ENCODE data around the gene AGXT. TPM values are rescaled to one million over a fixed set of nuclear protein-coding genes. Genes with fewer than 3 reads are reported as not detected.

AGXT gene
- total RNA-seq, 1 experiment from 2014 or later = not detected

DNA sequence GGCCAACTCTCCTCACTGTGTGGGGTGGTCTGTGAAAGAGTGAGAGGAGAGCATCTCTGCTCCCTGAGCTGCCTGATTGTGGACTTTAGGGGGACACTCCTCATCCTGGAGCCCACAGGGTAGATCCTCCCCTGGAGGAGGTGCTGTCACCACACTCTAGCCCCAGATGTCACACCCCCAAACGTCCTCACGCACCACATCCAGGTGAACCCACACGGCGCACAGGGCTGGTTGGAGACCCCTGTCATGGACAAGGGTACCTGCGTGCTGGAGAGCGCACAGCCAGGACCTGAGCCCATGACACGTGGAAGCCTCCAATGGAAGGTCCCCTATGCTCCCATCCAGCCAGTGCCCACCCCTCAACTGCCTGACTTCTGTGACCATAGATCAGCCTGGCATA lies 10.5 kb downstream of the AGXT start:
- Histone ChIP-seq H3K36me3 (ENCODE audit: insufficient read depth, low read length, poor library complexity, severe bottlenecking) (no peaks in the 10 kb centered on the region), H3K4me3 (ENCODE audit: low read depth, low read length, poor library complexity, severe bottlenecking) (no peak overlapping the region), H3K9me3 (ENCODE audit: low read depth, low read length, poor library complexity, severe bottlenecking) (no peaks in the 10 kb centered on the region), H3K27ac (ENCODE audit: low read depth, low read length, poor library complexity, severe bottlenecking) (no peak overlapping the region), H3K4me1 (ENCODE audit: insufficient read depth, low read length, poor library complexity, severe bottlenecking) (no peaks in the 10 kb centered on the region), H3K27me3 (replicated peaks; ENCODE audit: insufficient read depth, low read depth, low read length, poor library complexity) (no peaks in the 10 kb centered on the region)
- no peak for TF ChIP-seq CTCF (conservative IDR thresholded peaks at IDR 0.05; ENCODE audit: low read depth, low read length)
- no peak for TF ChIP-seq EZH2 (IDR thresholded peaks at IDR 0.05; ENCODE audit: borderline replicate concordance, low read depth, low read length, poor library complexity, severe bottlenecking)
- no TSS peak for BruUV-seq (replicated peaks)
- intact Hi-C loops (cut with micrococcal nuclease; ENCODE audit: unreplicated experiment) = no loop called here
- POLR2A ChIA-PET (ENCODE audit: low non-redundant PET) = no interaction called here
- DNase-seq (ENCODE audit: low spot score) = no peak
- CTCF ChIA-PET = no interaction called here

- no peak for DNase-seq (ENCODE audit: low spot score)
- ChIA-PET CTCF (no interaction called here), POLR2A (ENCODE audit: low non-redundant PET) (no interaction called here)
- no peaks in the 10 kb centered on the region for H3K4me1 ChIP-seq (ENCODE audit: insufficient read depth, low read length, poor library complexity, severe bottlenecking)
- no peak overlapping the region for H3K4me3 ChIP-seq (ENCODE audit: low read depth, low read length, poor library complexity, severe bottlenecking)
- TF ChIP-seq EZH2 (IDR thresholded peaks at IDR 0.05; ENCODE audit: borderline replicate concordance, low read depth, low read length, poor library complexity, severe bottlenecking) (no peak), CTCF (conservative IDR thresholded peaks at IDR 0.05; ENCODE audit: low read depth, low read length) (no peak)
- no peaks in the 10 kb centered on the region for H3K27me3 ChIP-seq (replicated peaks; ENCODE audit: insufficient read depth, low read depth, low read length, poor library complexity)
- no peak overlapping the region for H3K27ac ChIP-seq (ENCODE audit: low read depth, low read length, poor library complexity, severe bottlenecking)
- no peaks in the 10 kb centered on the region for H3K36me3 ChIP-seq (ENCODE audit: insufficient read depth, low read length, poor library complexity, severe bottlenecking)
- no peaks in the 10 kb centered on the region for H3K9me3 ChIP-seq (ENCODE audit: low read depth, low read length, poor library complexity, severe bottlenecking)
- intact Hi-C loops (cut with micrococcal nuclease; ENCODE audit: unreplicated experiment) = no loop called here
- BruUV-seq (replicated peaks) = no TSS peak
Observed at GRCh38 chr2:240881913-240882312, 13.3 kb downstream of the AGXT start.

GRCh38 chr2:240884221-240884620 lies 15.6 kb downstream of the AGXT start:
- no peak for DNase-seq (ENCODE audit: low spot score)
- Histone ChIP-seq H3K36me3 (ENCODE audit: insufficient read depth, low read length, poor library complexity, severe bottlenecking) (no peaks in the 10 kb centered on the region), H3K4me3 (ENCODE audit: low read depth, low read length, poor library complexity, severe bottlenecking) (no peak overlapping the region), H3K9me3 (ENCODE audit: low read depth, low read length, poor library complexity, severe bottlenecking) (no peaks in the 10 kb centered on the region), H3K4me1 (ENCODE audit: insufficient read depth, low read length, poor library complexity, severe bottlenecking) (no peaks in the 10 kb centered on the region), H3K27ac (ENCODE audit: low read depth, low read length, poor library complexity, severe bottlenecking) (no peak overlapping the region), H3K27me3 (replicated peaks; ENCODE audit: insufficient read depth, low read depth, low read length, poor library complexity) (no peaks in the 10 kb centered on the region)
- intact Hi-C loops (cut with micrococcal nuclease; ENCODE audit: unreplicated experiment) = no loop called here
- BruUV-seq (replicated peaks) = no TSS peak
- CTCF ChIA-PET = no interaction called here
- POLR2A ChIA-PET (ENCODE audit: low non-redundant PET) = no interaction called here
- TF ChIP-seq CTCF (conservative IDR thresholded peaks at IDR 0.05; ENCODE audit: low read depth, low read length) = no peak
- no peak for TF ChIP-seq EZH2 (IDR thresholded peaks at IDR 0.05; ENCODE audit: borderline replicate concordance, low read depth, low read length, poor library complexity, severe bottlenecking)
